ENCODE measurements around the gene CEP83. TPM values are rescaled to one million over a fixed set of nuclear protein-coding genes. Genes with fewer than 3 reads are reported as not detected.

The CEP83 gene
- total and polyA plus RNA-seq, 2 donors from 2014 or later, result 3.2 to 17.1 TPM

DNA sequence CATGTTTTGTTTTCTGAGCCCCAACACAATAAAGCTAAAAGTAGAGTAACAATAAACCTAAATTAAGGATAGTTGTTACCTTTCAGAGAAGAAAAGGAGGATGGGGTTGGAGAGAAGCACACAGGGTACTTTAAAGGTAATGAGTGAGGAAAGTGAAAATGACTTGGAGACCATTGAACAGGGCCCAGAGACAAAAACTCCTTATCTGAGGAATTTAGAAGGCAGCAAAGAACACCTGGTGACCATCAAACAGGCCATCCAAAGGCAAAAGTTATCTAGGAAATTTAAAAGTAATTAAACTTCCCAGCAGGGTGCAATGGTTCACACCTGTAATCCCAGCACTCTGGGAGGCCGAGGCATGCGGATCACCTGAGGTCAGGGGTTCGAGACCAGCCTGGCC lies 39.0 kb upstream of the CEP83 start:
- TF ChIP-seq, protein P1, sequence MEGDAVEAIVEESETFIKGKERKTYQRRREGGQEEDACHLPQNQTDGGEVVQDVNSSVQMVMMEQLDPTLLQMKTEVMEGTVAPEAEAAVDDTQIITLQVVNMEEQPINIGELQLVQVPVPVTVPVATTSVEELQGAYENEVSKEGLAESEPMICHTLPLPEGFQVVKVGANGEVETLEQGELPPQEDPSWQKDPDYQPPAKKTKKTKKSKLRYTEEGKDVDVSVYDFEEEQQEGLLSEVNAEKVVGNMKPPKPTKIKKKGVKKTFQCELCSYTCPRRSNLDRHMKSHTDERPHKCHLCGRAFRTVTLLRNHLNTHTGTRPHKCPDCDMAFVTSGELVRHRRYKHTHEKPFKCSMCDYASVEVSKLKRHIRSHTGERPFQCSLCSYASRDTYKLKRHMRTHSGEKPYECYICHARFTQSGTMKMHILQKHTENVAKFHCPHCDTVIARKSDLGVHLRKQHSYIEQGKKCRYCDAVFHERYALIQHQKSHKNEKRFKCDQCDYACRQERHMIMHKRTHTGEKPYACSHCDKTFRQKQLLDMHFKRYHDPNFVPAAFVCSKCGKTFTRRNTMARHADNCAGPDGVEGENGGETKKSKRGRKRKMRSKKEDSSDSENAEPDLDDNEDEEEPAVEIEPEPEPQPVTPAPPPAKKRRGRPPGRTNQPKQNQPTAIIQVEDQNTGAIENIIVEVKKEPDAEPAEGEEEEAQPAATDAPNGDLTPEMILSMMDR (IDR thresholded peaks at IDR 0.05; ENCODE audit: borderline replicate concordance, extremely low read depth, insufficient read depth), result no peak
- intact Hi-C loops (cut with DNase I), result no loop called here

GRCh38 chr12:94498073-94498472 lies 38.4 kb upstream of the CEP83 start:
- intact Hi-C loops (cut with DNase I), result no loop called here
- TF ChIP-seq, protein P1 (IDR thresholded peaks at IDR 0.05; ENCODE audit: borderline replicate concordance, extremely low read depth, insufficient read depth), result no peak
- H3K27me3 ChIP-seq (ENCODE audit: control insufficient read depth, insufficient read depth, low read length), result no peaks in the 10 kb centered on the region

More for the DNA sequence above, 39.0 kb upstream of the CEP83 start:
- H3K9ac ChIP-seq (ENCODE audit: low read length in 3 of 3), result no peak overlapping the region
- no peaks in the 10 kb centered on the region for H3K27me3 ChIP-seq (ENCODE audit: control insufficient read depth, insufficient read depth, low read length)
- no peaks in the 10 kb centered on the region for H3K36me3 ChIP-seq (ENCODE audit: control insufficient read depth in 2 of 3, insufficient read depth in 3 of 3, low read length in 3 of 3)
- DNase-seq (no peak), FAIRE-seq (no peak)
- no peaks in the 10 kb centered on the region for H3K9me3 ChIP-seq (ENCODE audit: control insufficient read depth in 2 of 3, insufficient read depth in 1 of 3, low read length in 3 of 3)
- H3K4me1 ChIP-seq (ENCODE audit: control insufficient read depth in 2 of 3, insufficient read depth in 2 of 3, low read depth in 1 of 3, low read length in 3 of 3), result no peaks in the 10 kb centered on the region
- H3K27ac ChIP-seq (ENCODE audit: low read depth in 2 of 2, low read length in 2 of 2), result no peak overlapping the region
- no peak overlapping the region for H3K4me3 ChIP-seq (ENCODE audit: low read length in 3 of 3)

GRCh38 chr12:94495445-94496115 lies 35.9 kb upstream of the CEP83 start:
- Histone ChIP-seq H3K4me3 (ENCODE audit: low read length in 3 of 3) (no peak overlapping the region), H3K36me3 (ENCODE audit: control insufficient read depth in 2 of 3, insufficient read depth in 3 of 3, low read length in 3 of 3) (no peaks in the 10 kb centered on the region), H3K9me3 (ENCODE audit: control insufficient read depth in 2 of 3, insufficient read depth in 1 of 3, low read length in 3 of 3) (no peaks in the 10 kb centered on the region), H3K27me3 (ENCODE audit: control insufficient read depth, insufficient read depth, low read length) (no peaks in the 10 kb centered on the region), H3K4me1 (ENCODE audit: control insufficient read depth in 2 of 3, insufficient read depth in 2 of 3, low read depth in 1 of 3, low read length in 3 of 3) (no peaks in the 10 kb centered on the region), H3K9ac (ENCODE audit: low read length in 3 of 3) (no peak overlapping the region), H3K27ac (ENCODE audit: low read depth in 2 of 2, low read length in 2 of 2) (no peak overlapping the region)
- no peak for DNase-seq
- TF ChIP-seq, protein P1 (IDR thresholded peaks at IDR 0.05; ENCODE audit: borderline replicate concordance, extremely low read depth, insufficient read depth), result no peak
- FAIRE-seq, result no peak
- intact Hi-C loops (cut with DNase I), result no loop called here

More at GRCh38 chr12:94498073-94498472, 38.4 kb upstream of the CEP83 start:
- H3K36me3 ChIP-seq (ENCODE audit: control insufficient read depth in 2 of 3, insufficient read depth in 3 of 3, low read length in 3 of 3), result no peaks in the 10 kb centered on the region
- no peaks in the 10 kb centered on the region for H3K4me1 ChIP-seq (ENCODE audit: control insufficient read depth in 2 of 3, insufficient read depth in 2 of 3, low read depth in 1 of 3, low read length in 3 of 3)
- no peak overlapping the region for H3K27ac ChIP-seq (ENCODE audit: low read depth in 2 of 2, low read length in 2 of 2)
- H3K9me3 ChIP-seq (ENCODE audit: control insufficient read depth in 2 of 3, insufficient read depth in 1 of 3, low read length in 3 of 3), result no peaks in the 10 kb centered on the region
- DNase-seq (no peak), FAIRE-seq (no peak)
- H3K9ac ChIP-seq (ENCODE audit: low read length in 3 of 3), result no peak overlapping the region
- H3K4me3 ChIP-seq (ENCODE audit: low read length in 3 of 3), result no peak overlapping the region

All from kidney (tissue), 14 donors.